ENCODE results near the gene PLEKHA6.

Gene PLEKHA6

GRCh38 chr1:204250428-204251030 is 109.2 kb downstream of the PLEKHA6 start:
- no peaks in the 10 kb centered on the region for H3K4me1 ChIP-seq (ENCODE audit: low read length)
- H3K27ac ChIP-seq (ENCODE audit: low read length) = no peak overlapping the region
- no peaks in the 10 kb centered on the region for H4K20me1 ChIP-seq (ENCODE audit: insufficient read depth, low read length)
- no peaks in the 10 kb centered on the region for H3F3A ChIP-seq (ENCODE audit: insufficient read depth, low read length)
- no peaks in the 10 kb centered on the region for H3K36me3 ChIP-seq (replicated peaks; ENCODE audit: insufficient read depth, low read length)
- no peak for TF ChIP-seq EZH2 (optimal IDR thresholded peaks at IDR 0.05; ENCODE audit: low read depth, low read length)
- no peak for TF ChIP-seq CTCF (IDR thresholded peaks at IDR 0.05; ENCODE audit: low read length)
- no peak for TF ChIP-seq EZH2phosphoT487 (IDR thresholded peaks at IDR 0.05; ENCODE audit: low read length)
- no peaks in the 10 kb centered on the region for H3K9me3 ChIP-seq (replicated peaks; ENCODE audit: insufficient read depth, low read length)
- no peak overlapping the region for H3K4me2 ChIP-seq (ENCODE audit: low read depth, low read length)
- no peaks in the 10 kb centered on the region for H3K27me3 ChIP-seq (replicated peaks; ENCODE audit: insufficient read depth, low read length)
- H3K4me3 ChIP-seq (ENCODE audit: low read length) = no peak overlapping the region
- no peak overlapping the region for H2AFZ ChIP-seq (ENCODE audit: low read length)
- H3K79me2 ChIP-seq (ENCODE audit: low read length) = no peaks in the 10 kb centered on the region
- H3K9me2 ChIP-seq (replicated peaks; ENCODE audit: insufficient read depth, low read length) = no peaks in the 10 kb centered on the region
- DNase-seq = no peak
- H3K9ac ChIP-seq (ENCODE audit: low read length) = no peak overlapping the region

GRCh38 chr1:204249736-204250427 is 109.8 kb downstream of the PLEKHA6 start:
- no peak overlapping the region for H3K4me3 ChIP-seq (ENCODE audit: low read length)
- H3K9me3 ChIP-seq (replicated peaks; ENCODE audit: insufficient read depth, low read length) = no peaks in the 10 kb centered on the region
- no peak for TF ChIP-seq CTCF (IDR thresholded peaks at IDR 0.05; ENCODE audit: low read length)
- no peak for TF ChIP-seq EZH2 (optimal IDR thresholded peaks at IDR 0.05; ENCODE audit: low read depth, low read length)
- no peak for TF ChIP-seq EZH2phosphoT487 (IDR thresholded peaks at IDR 0.05; ENCODE audit: low read length)
- no peak overlapping the region for H3K9ac ChIP-seq (ENCODE audit: low read length)
- H3K79me2 ChIP-seq (ENCODE audit: low read length) = no peaks in the 10 kb centered on the region
- H4K20me1 ChIP-seq (ENCODE audit: insufficient read depth, low read length) = no peaks in the 10 kb centered on the region
- no peaks in the 10 kb centered on the region for H3F3A ChIP-seq (ENCODE audit: insufficient read depth, low read length)
- no peaks in the 10 kb centered on the region for H3K36me3 ChIP-seq (replicated peaks; ENCODE audit: insufficient read depth, low read length)
- no peak overlapping the region for H3K27ac ChIP-seq (ENCODE audit: low read length)
- no peaks in the 10 kb centered on the region for H3K9me2 ChIP-seq (replicated peaks; ENCODE audit: insufficient read depth, low read length)
- H3K4me1 ChIP-seq (ENCODE audit: low read length) = no peaks in the 10 kb centered on the region
- H3K4me2 ChIP-seq (ENCODE audit: low read depth, low read length) = no peak overlapping the region
- DNase-seq = no peak
- H3K27me3 ChIP-seq (replicated peaks; ENCODE audit: insufficient read depth, low read length) = no peaks in the 10 kb centered on the region
- H2AFZ ChIP-seq (ENCODE audit: low read length) = no peak overlapping the region

GRCh38 chr1:204248954-204249353 is 110.8 kb downstream of the PLEKHA6 start:
- H3K4me1 ChIP-seq (ENCODE audit: low read length) = no peaks in the 10 kb centered on the region
- H3K4me2 ChIP-seq (ENCODE audit: low read depth, low read length) = no peak overlapping the region

More at GRCh38 chr1:204248954-204249353, 110.8 kb downstream of the PLEKHA6 start:
- Histone ChIP-seq H3K9me2 (replicated peaks; ENCODE audit: insufficient read depth, low read length) (no peaks in the 10 kb centered on the region), H3K27me3 (replicated peaks; ENCODE audit: insufficient read depth, low read length) (no peaks in the 10 kb centered on the region), H3K9ac (ENCODE audit: low read length) (no peak overlapping the region), H3F3A (ENCODE audit: insufficient read depth, low read length) (no peaks in the 10 kb centered on the region), H3K36me3 (replicated peaks; ENCODE audit: insufficient read depth, low read length) (no peaks in the 10 kb centered on the region), H3K27ac (ENCODE audit: low read length) (no peak overlapping the region), H3K9me3 (replicated peaks; ENCODE audit: insufficient read depth, low read length) (no peaks in the 10 kb centered on the region), H3K4me3 (ENCODE audit: low read length) (no peak overlapping the region), H2AFZ (ENCODE audit: low read length) (no peak overlapping the region), H4K20me1 (ENCODE audit: insufficient read depth, low read length) (no peaks in the 10 kb centered on the region), H3K79me2 (ENCODE audit: low read length) (no peaks in the 10 kb centered on the region)
- TF ChIP-seq CTCF (IDR thresholded peaks at IDR 0.05; ENCODE audit: low read length) (no peak), EZH2phosphoT487 (IDR thresholded peaks at IDR 0.05; ENCODE audit: low read length) (no peak), EZH2 (optimal IDR thresholded peaks at IDR 0.05; ENCODE audit: low read depth, low read length) (no peak)
- no peak for DNase-seq

All from MM.1S (cell line).